Activated B cell treated with CpG ODN at 0.5 μM for 24 hours (primary cell): ENCODE results near the gene AP2A1. TPM values are rescaled to one million over a fixed set of nuclear protein-coding genes. Genes with fewer than 3 reads are reported as not detected.

Experiments used
- ATAC-seq: fragments of 200-7000 bp; cut with Tn5 transposase; one replicate; pipeline ENCODE4 v1.10.0; 2021; ENCODE audit warnings: low read depth, mild to moderate bottlenecking, moderate library complexity
- CTCF ChIA-PET: fragments of 350-600 bp; sonication (Branson Sonifier 250); formaldehyde crosslinking; loops from one replicate; lab custom pipeline; 2021; ENCODE audit warnings: antibody characterized with exemption; lab: Charles Lee
- POLR2A ChIA-PET: fragments of 350-600 bp; sonication (Branson Sonifier 250); formaldehyde crosslinking; loops from one replicate; lab custom pipeline; 2021; ENCODE audit warnings: antibody characterized with exemption; lab: Charles Lee
- DNase-seq: peaks from one replicate; pipeline ENCODE4 v3.0.0; 2022
- H3K27ac Mint-ChIP-seq: one replicate; pipeline ENCODE4 v1.8.0; 2020; ENCODE audit warnings: mixed read lengths
- H3K27me3 Mint-ChIP-seq: one replicate; pipeline ENCODE4 v1.8.0; 2021; ENCODE audit warnings: mixed read lengths
- H3K36me3 Mint-ChIP-seq: one replicate; pipeline ENCODE4 v1.8.0; 2021; ENCODE audit warnings: low read depth, mixed read lengths
- H3K4me1 Mint-ChIP-seq: one replicate; pipeline ENCODE4 v1.8.0; 2021; ENCODE audit warnings: mixed read lengths
- H3K4me3 Mint-ChIP-seq: one replicate; pipeline ENCODE4 v1.8.0; 2020; ENCODE audit warnings: mild to moderate bottlenecking, mixed read lengths
- H3K9me3 Mint-ChIP-seq: one replicate; pipeline ENCODE4 v1.8.0; 2020; ENCODE audit warnings: mixed read lengths
- CTCF ChIP-seq: fragments of 200-600 bp; IDR thresholded peaks from one replicate; pipeline ENCODE4 v1.8.0; 2022; ENCODE audit warnings: antibody characterized with exemption, mild to moderate bottlenecking
- intact Hi-C: fragments of 100-400 bp; cut with micrococcal nuclease; formaldehyde crosslinking; loops from one replicate; pipeline ENCODE4 v1.15.1; 2024
- total RNA-seq: library from RNA; stranded (reverse); gene quantifications from 2 replicates; pipeline ENCODE4 v1.2.3, GENCODE V29; 2022

Gene AP2A1
- total RNA-seq, 1 donor from 2014 or later, result 60.6 TPM

GRCh38 chr19:49837425-49837824, 70.6 kb downstream of the AP2A1 start:
- Mint-ChIP-seq H3K27me3 (no peaks in the 10 kb centered on the region), H3K27ac (no peak overlapping the region), H3K9me3 (no peaks in the 10 kb centered on the region), H3K4me1 (peaks cover 5% of the 10 kb centered on the region), H3K36me3 (peaks cover 75% of the 10 kb centered on the region), H3K4me3 (no peak overlapping the region)
- DNase-seq, result no peak
- ChIA-PET CTCF (no interaction called here), POLR2A (interaction anchor here (0.5 to 0.8 kb wide), 2 partner anchors 16 to 18 kb away, joined by 3 to 4 read pairs; no protein-coding TSS in a partner anchor)
- intact Hi-C loops, result no loop called here
- no peak for TF ChIP-seq CTCF
- no peak for ATAC-seq

- Mint-ChIP-seq H3K27me3 (no peaks in the 10 kb centered on the region), H3K27ac (no peak overlapping the region), H3K9me3 (no peaks in the 10 kb centered on the region), H3K4me1 (peaks cover 18% of the 10 kb centered on the region), H3K36me3 (peaks cover 59% of the 10 kb centered on the region), H3K4me3 (no peak overlapping the region)
- no peak for DNase-seq
- ChIA-PET POLR2A (interaction anchor here (1.4 kb wide), 1 partner anchor 12 kb away, joined by 3 read pairs; the partner anchor contains the start of gene PTOV1), CTCF (no interaction called here)
- intact Hi-C loops, result no loop called here
- ATAC-seq, result no peak
- TF ChIP-seq CTCF, result no peak
Measured at GRCh38 chr19:49838885-49839588, 72.2 kb downstream of the AP2A1 start.

GRCh38 chr19:49839713-49840112, 72.9 kb downstream of the AP2A1 start:
- H3K9me3 Mint-ChIP-seq, result no peaks in the 10 kb centered on the region
- intact Hi-C loops, result no loop called here
- ATAC-seq (no peak), DNase-seq (no peak)
- ChIA-PET POLR2A (interaction anchor here (0.6 to 1.4 kb wide), 2 partner anchors 11 to 17 kb away, joined by 3 read pairs; partner anchors contain the start of gene PTOV1), CTCF (no interaction called here)
- TF ChIP-seq CTCF, result no peak
- peaks cover 25% of the 10 kb centered on the region for H3K4me1 Mint-ChIP-seq
- no peaks in the 10 kb centered on the region for H3K27me3 Mint-ChIP-seq
- no peak overlapping the region for H3K4me3 Mint-ChIP-seq
- no peak overlapping the region for H3K27ac Mint-ChIP-seq
- peaks cover 55% of the 10 kb centered on the region for H3K36me3 Mint-ChIP-seq

GRCh38 chr19:49840321-49840720, 73.5 kb downstream of the AP2A1 start:
- ChIA-PET CTCF (no interaction called here), POLR2A (interaction anchor here (0.6 kb wide), 1 partner anchor 18 kb away, joined by 3 read pairs; no protein-coding TSS in a partner anchor)
- Mint-ChIP-seq H3K27ac (peak overlapping the region; percentile 59), H3K9me3 (no peaks in the 10 kb centered on the region), H3K36me3 (peaks cover 49% of the 10 kb centered on the region), H3K27me3 (no peaks in the 10 kb centered on the region), H3K4me3 (no peak overlapping the region), H3K4me1 (peaks cover 31% of the 10 kb centered on the region)
- intact Hi-C loops, result no loop called here
- DNase-seq, result no peak
- TF ChIP-seq CTCF, result no peak
- no peak for ATAC-seq

- no peak for ATAC-seq
- no peak overlapping the region for H3K4me3 Mint-ChIP-seq
- peak overlapping the region; percentile 59 for H3K27ac Mint-ChIP-seq
- no peak for TF ChIP-seq CTCF
- ChIA-PET POLR2A (no interaction called here), CTCF (no interaction called here)
- H3K9me3 Mint-ChIP-seq, result no peaks in the 10 kb centered on the region
- H3K4me1 Mint-ChIP-seq, result peaks cover 34% of the 10 kb centered on the region
- intact Hi-C loops, result no loop called here
- H3K27me3 Mint-ChIP-seq, result no peaks in the 10 kb centered on the region
- no peak for DNase-seq
- peaks cover 47% of the 10 kb centered on the region for H3K36me3 Mint-ChIP-seq
Measured at GRCh38 chr19:49840736-49841249, 74.0 kb downstream of the AP2A1 start.
